Endodermal cell (in vitro differentiated cells): ENCODE measurements around the gene SLC38A10. TPM values are rescaled to one million over a fixed set of nuclear protein-coding genes. Genes with fewer than 3 reads are reported as not detected.

ENCODE experiments used
- DNase-seq: peaks from one replicate; pipeline ENCODE4 v3.0.0-alpha.2; 2017
- H3K27ac ChIP-seq: 2 replicates; pipeline ENCODE4 v1.5.1; 2013; ENCODE audit warnings: mild to moderate bottlenecking, low read depth, low read length, moderate library complexity
- H3K27me3 ChIP-seq: 2 replicates; pipeline ENCODE4 v1.6.1; 2013; ENCODE audit warnings: mild to moderate bottlenecking, low read length, moderate library complexity; ENCODE audit not compliant: insufficient read depth, control insufficient read depth, poor library complexity, severe bottlenecking
- H3K36me3 ChIP-seq: 2 replicates; pipeline ENCODE4 v1.7.0; 2013; ENCODE audit warnings: mild to moderate bottlenecking, low read length, moderate library complexity; ENCODE audit not compliant: control insufficient read depth, insufficient read depth
- H3K4me1 ChIP-seq: one replicate; pipeline ENCODE4 v1.7.0; 2013; ENCODE audit warnings: low read length; ENCODE audit not compliant: control insufficient read depth, insufficient read depth
- H3K4me3 ChIP-seq: 2 replicates; pipeline ENCODE4 v1.5.1; 2013; ENCODE audit warnings: mild to moderate bottlenecking, low read length, moderate library complexity
- H3K9ac ChIP-seq: 2 replicates; pipeline ENCODE4 v1.6.1; 2013; ENCODE audit warnings: mild to moderate bottlenecking, low read length, moderate library complexity; ENCODE audit not compliant: poor library complexity, severe bottlenecking; ENCODE audit errors: extremely low read depth
- H3K9me3 ChIP-seq: 2 replicates; pipeline ENCODE4 v1.6.1; 2013; ENCODE audit warnings: mild to moderate bottlenecking, low read length, moderate library complexity; ENCODE audit not compliant: control insufficient read depth
- H3K27ac Mint-ChIP-seq: 2 replicates; pipeline ENCODE4 v1.8.0; 2020; ENCODE audit warnings: mixed read lengths
- H3K27me3 Mint-ChIP-seq: 2 replicates; pipeline ENCODE4 v1.8.0; 2021; ENCODE audit warnings: mild to moderate bottlenecking, mixed read lengths; ENCODE audit not compliant: insufficient read depth
- H3K36me3 Mint-ChIP-seq: 2 replicates; pipeline ENCODE4 v1.8.0; 2020; ENCODE audit warnings: low read depth, mixed read lengths
- H3K4me1 Mint-ChIP-seq: 2 replicates; pipeline ENCODE4 v1.8.0; 2020; ENCODE audit warnings: mixed read lengths
- H3K4me3 Mint-ChIP-seq: 2 replicates; pipeline ENCODE4 v1.8.0; 2020; ENCODE audit warnings: mild to moderate bottlenecking, moderate library complexity, mixed read lengths
- H3K9me3 Mint-ChIP-seq: 2 replicates; pipeline ENCODE4 v1.8.0; 2020; ENCODE audit warnings: mild to moderate bottlenecking, mixed read lengths
- WGBS, 2 experiments: methylation state at CpG; one replicate each; pipeline versions ENCODE4 v1.1.5 to v1.1.7; 2013; ENCODE audit warnings: missing lambda C conversion rate in 2 of 2, mixed read lengths in 1 of 2; ENCODE audit not compliant: insufficient coverage in 1 of 2, insufficient read length in 1 of 2; 5-methylcytosine and 5-hydroxymethylcytosine counted together
- total RNA-seq, 2 donors: library from RNA; stranded (reverse); fragmentation: NEBNext Ultra II Directional in 1 of 2; extraction: Animal tissue kit (Norgen Biotek cat#: 25700) in 1 of 2; gene quantifications; 2 replicates in 1 of 2; 3 replicates in 1 of 2; pipeline ENCODE4 v1.2.1, GENCODE V29; 2021
- TF ChIP-seq, protein P1 (sequence below): fragments of 200-600 bp; sonication (generic); conservative IDR thresholded peaks from 2 replicates; pipeline ENCODE4 v1.5.0; 2021; ENCODE audit warnings: antibody characterized with exemption, mild to moderate bottlenecking

Gene SLC38A10
- total RNA-seq, 2 donors from 2014 or later: 60.2 to 90.3 TPM

DNA sequence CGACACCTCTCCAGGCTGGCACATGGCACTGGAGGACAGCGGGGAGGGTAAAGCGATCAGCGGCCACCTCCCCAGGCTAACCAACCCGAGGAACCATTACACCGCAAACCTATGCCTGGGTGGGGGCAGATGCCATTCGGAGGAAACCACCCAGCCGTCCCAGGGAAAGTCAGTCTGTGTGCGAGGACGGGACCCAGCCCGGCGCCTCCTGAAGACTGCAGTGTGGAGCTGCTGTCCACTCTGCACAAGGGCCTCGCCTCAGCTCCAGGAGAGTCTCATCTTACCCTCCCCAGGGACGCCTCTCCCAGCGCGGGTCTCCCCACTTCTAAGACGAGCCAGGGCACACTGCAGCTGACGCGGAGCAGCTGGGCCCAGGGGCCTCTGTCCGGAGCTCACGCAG lies 8.0 kb downstream of the SLC38A10 start:
- H3K27me3 ChIP-seq: no peaks in the 10 kb centered on the region
- no peaks in the 10 kb centered on the region for H3K4me1 ChIP-seq
- H3K4me3 Mint-ChIP-seq: no peak overlapping the region
- TF ChIP-seq, protein P1, sequence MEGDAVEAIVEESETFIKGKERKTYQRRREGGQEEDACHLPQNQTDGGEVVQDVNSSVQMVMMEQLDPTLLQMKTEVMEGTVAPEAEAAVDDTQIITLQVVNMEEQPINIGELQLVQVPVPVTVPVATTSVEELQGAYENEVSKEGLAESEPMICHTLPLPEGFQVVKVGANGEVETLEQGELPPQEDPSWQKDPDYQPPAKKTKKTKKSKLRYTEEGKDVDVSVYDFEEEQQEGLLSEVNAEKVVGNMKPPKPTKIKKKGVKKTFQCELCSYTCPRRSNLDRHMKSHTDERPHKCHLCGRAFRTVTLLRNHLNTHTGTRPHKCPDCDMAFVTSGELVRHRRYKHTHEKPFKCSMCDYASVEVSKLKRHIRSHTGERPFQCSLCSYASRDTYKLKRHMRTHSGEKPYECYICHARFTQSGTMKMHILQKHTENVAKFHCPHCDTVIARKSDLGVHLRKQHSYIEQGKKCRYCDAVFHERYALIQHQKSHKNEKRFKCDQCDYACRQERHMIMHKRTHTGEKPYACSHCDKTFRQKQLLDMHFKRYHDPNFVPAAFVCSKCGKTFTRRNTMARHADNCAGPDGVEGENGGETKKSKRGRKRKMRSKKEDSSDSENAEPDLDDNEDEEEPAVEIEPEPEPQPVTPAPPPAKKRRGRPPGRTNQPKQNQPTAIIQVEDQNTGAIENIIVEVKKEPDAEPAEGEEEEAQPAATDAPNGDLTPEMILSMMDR: no peak
- H3K27ac ChIP-seq: no peak overlapping the region
- H3K9me3 Mint-ChIP-seq: no peaks in the 10 kb centered on the region
- H3K36me3 ChIP-seq: peaks cover 10% of the 10 kb centered on the region
- no peaks in the 10 kb centered on the region for H3K27me3 Mint-ChIP-seq
- no peak overlapping the region for H3K9ac ChIP-seq
- H3K36me3 Mint-ChIP-seq: peaks cover 36% of the 10 kb centered on the region
- no peak for DNase-seq
- no peaks in the 10 kb centered on the region for H3K9me3 ChIP-seq
- WGBS, 2 experiments: 85 to 92% methylated on average over 8 to 21 of the region's 21 CpGs
- peak overlapping the region; percentile 39 for H3K27ac Mint-ChIP-seq
- H3K4me1 Mint-ChIP-seq: no peaks in the 10 kb centered on the region
- no peak overlapping the region for H3K4me3 ChIP-seq

DNA sequence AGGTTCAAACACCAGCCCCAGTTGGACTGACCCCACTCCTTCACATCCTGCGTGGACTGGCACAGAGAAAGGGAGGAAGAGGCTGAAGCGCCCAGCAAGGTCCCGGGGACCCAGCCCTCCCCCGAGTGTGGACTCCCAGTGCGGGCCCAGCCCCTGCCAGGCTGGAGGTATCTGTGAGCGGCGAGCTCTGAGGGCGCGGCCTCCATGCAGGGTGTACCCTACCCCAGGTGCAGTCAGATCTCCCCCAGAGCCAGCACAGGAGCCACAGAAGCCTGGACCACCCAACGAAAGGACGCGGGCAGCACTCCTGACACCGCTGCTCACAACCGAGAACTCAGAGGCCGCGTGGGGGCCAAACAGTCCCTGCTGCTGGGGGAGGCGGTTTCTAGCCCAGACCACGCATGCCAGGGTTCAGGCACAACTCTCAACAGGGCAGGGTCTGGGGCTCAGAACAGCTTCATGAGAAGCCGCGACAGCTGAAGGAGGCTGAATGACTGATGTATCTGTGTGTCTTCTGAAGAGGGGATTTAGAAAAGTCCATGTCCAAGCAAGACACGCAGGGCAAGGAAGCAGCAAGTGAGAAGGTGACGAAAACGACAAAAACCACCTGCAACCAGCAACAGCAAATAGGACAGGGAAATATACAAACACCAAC lies 8.5 kb downstream of the SLC38A10 start:
- Mint-ChIP-seq H3K4me1 (no peaks in the 10 kb centered on the region), H3K9me3 (no peaks in the 10 kb centered on the region), H3K4me3 (no peak overlapping the region), H3K36me3 (peaks cover 37% of the 10 kb centered on the region), H3K27ac (peak overlapping the region; percentile 39), H3K27me3 (no peaks in the 10 kb centered on the region)
- no peaks in the 10 kb centered on the region for H3K27me3 ChIP-seq
- DNase-seq: no peak
- TF ChIP-seq, protein P1: no peak
- no peak overlapping the region for H3K27ac ChIP-seq
- no peaks in the 10 kb centered on the region for H3K4me1 ChIP-seq
- H3K9me3 ChIP-seq: no peaks in the 10 kb centered on the region
- no peak overlapping the region for H3K4me3 ChIP-seq
- peaks cover 12% of the 10 kb centered on the region for H3K36me3 ChIP-seq
- no peak overlapping the region for H3K9ac ChIP-seq
- WGBS, 2 experiments: 91 to 94% methylated on average over 15 to 23 of the region's 23 CpGs

DNA sequence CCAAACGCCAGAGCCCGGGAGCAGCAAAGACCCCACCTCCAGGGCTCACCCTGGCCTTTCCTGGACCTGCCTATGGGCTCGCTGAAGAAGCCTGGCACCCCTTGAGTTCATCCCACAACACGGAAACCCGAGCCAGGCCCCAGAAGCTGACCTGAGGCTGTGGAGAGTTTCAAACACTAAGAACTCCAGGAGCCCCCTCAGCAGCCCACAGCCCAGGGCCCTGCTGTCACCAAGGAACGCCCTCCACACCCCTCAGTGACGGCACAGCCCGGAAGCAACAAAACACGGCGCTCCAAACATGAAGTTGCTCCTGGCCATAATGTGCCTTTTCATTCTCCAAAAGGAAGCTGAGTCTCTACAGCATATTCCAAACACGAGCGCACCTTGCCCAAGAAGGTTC lies 9.2 kb downstream of the SLC38A10 start:
- Mint-ChIP-seq H3K9me3 (no peaks in the 10 kb centered on the region), H3K27ac (peak overlapping the region; percentile 26), H3K27me3 (no peaks in the 10 kb centered on the region), H3K36me3 (peaks cover 36% of the 10 kb centered on the region), H3K4me1 (no peaks in the 10 kb centered on the region), H3K4me3 (no peak overlapping the region)
- 89 to 94% methylated on average over 8 to 12 of the region's 12 CpGs for WGBS, 2 experiments
- DNase-seq: no peak
- no peaks in the 10 kb centered on the region for H3K4me1 ChIP-seq
- H3K27me3 ChIP-seq: no peaks in the 10 kb centered on the region
- H3K9ac ChIP-seq: no peak overlapping the region
- H3K27ac ChIP-seq: no peak overlapping the region
- H3K9me3 ChIP-seq: no peaks in the 10 kb centered on the region
- TF ChIP-seq, protein P1: no peak
- H3K36me3 ChIP-seq: peaks cover 14% of the 10 kb centered on the region
- H3K4me3 ChIP-seq: no peak overlapping the region
